Measurements from ENCODE around the gene STARD5. TPM values are rescaled to one million over a fixed set of nuclear protein-coding genes. Genes with fewer than 3 reads are reported as not detected.

Gene STARD5
- total and polyA plus RNA-seq, 2 of the 8 experiments (the other 6 are each of a cell fraction or from before 2014, with no cell fraction given), result 5.5 to 10.4 TPM

- 87% methylated on average over 5 of the region's 5 CpGs; no CpG with 5 or more reads in 1 of the 2 experiments for WGBS, 2 experiments (ENCODE audit: extremely low coverage in 1 of 2, insufficient coverage in 1 of 2, insufficient read length in 1 of 2, insufficient replicate concordance in 2 of 2, low coverage in 1 of 2, low lambda C conversion rate in 2 of 2, missing lambda C conversion rate in 1 of 2)
- CTCF ChIA-PET (ENCODE audit: partially characterized antibody), result interaction anchor here (0.6 to 2.3 kb wide), 7 partner anchors 8 to 304 kb away, joined by 3 to 10 read pairs (median 5); no protein-coding TSS in a partner anchor
- H3K9ac ChIP-seq (replicated peaks in 1 of 4; ENCODE audit: extremely low read depth in 1 of 4, low read depth in 3 of 4, low read length in 3 of 4), result no peak overlapping the region
- no peak overlapping the region for H2AFZ ChIP-seq (ENCODE audit: low read length)
- H2BK12ac ChIP-seq (ENCODE audit: low read depth, low read length), result no peak overlapping the region
- DNase-seq (ENCODE audit: low read depth in 1 of 2, low spot score in 2 of 2) (no peak), FAIRE-seq (no peak)
- H3K27ac ChIP-seq (ENCODE audit: low read depth, low read length), result no peak overlapping the region
- H3K27me3 ChIP-seq (replicated peaks in 1 of 4; ENCODE audit: control insufficient read depth in 3 of 4, extremely low read depth in 1 of 4, insufficient read depth in 3 of 4, low read length in 3 of 4), result no peaks in the 10 kb centered on the region
- TF ChIP-seq EZH2 (IDR thresholded peaks at IDR 0.05; ENCODE audit: low read depth, low read length, severe bottlenecking) (no peak), CBX5 (IDR thresholded peaks at IDR 0.05; ENCODE audit: low read depth, low read length) (no peak), GTF2F1 (IDR thresholded peaks at IDR 0.05; ENCODE audit: borderline replicate concordance, low read depth, low read length) (no peak), SIX5 (IDR thresholded peaks at IDR 0.05; ENCODE audit: low read depth, low read length) (no peak), YY1 (IDR thresholded peaks at IDR 0.05; ENCODE audit: low read depth, low read length) (no peak)
- no peak overlapping the region for H3K23ac ChIP-seq (ENCODE audit: insufficient read length)
- H4K20me1 ChIP-seq (replicated peaks in 1 of 2; ENCODE audit: control insufficient read depth in 1 of 2, insufficient read depth in 2 of 2, low read length in 2 of 2), result no peaks in the 10 kb centered on the region
- peak overlapping the region; percentile 13; the same call in 1 of the 2 replicates for H3K18ac ChIP-seq (ENCODE audit: extremely low read depth, low read length)
- no peak overlapping the region for H4K91ac ChIP-seq (replicated peaks; ENCODE audit: insufficient read length, low read length)
- H2BK5ac ChIP-seq (ENCODE audit: low read depth, low read length), result no peak overlapping the region
- no peaks in the 10 kb centered on the region for H3K79me1 ChIP-seq (ENCODE audit: low read depth, low read length)
- no peak overlapping the region for H2BK15ac ChIP-seq (ENCODE audit: low read length)
- H3K4ac ChIP-seq (replicated peaks; ENCODE audit: insufficient read length, low read depth, low read length), result no peak overlapping the region
- H3K56ac ChIP-seq (replicated peaks; ENCODE audit: insufficient read length, low read depth, low read length), result no peak overlapping the region
- no peak overlapping the region for H3K4me2 ChIP-seq (ENCODE audit: insufficient read depth in 1 of 2, low read depth in 2 of 2, low read length in 2 of 2)
- no peaks in the 10 kb centered on the region for H3K79me2 ChIP-seq (ENCODE audit: control insufficient read depth in 1 of 2, insufficient read depth in 2 of 2, low read length in 2 of 2)
- no peak overlapping the region for H2BK20ac ChIP-seq (ENCODE audit: low read length)
- H2BK120ac ChIP-seq (replicated peaks; ENCODE audit: low read depth, low read length), result no peak overlapping the region
- no peaks in the 10 kb centered on the region for H3K9me3 ChIP-seq (ENCODE audit: insufficient read depth in 2 of 2, low read depth in 1 of 2, low read length in 1 of 2)
- H4K5ac ChIP-seq (ENCODE audit: insufficient read length, low read depth, low read length), result no peak overlapping the region
- H3K4me1 ChIP-seq (replicated peaks in 1 of 4; ENCODE audit: control insufficient read depth in 3 of 4, insufficient read depth in 4 of 4, low read length in 3 of 4), result peaks cover 6 to 18% (median 12%) of the 10 kb centered on the region in 4 experiments
- POLR2A ChIA-PET (ENCODE audit: partially characterized antibody), result interaction anchor here (1.3 kb wide), 1 partner anchor 22 kb away, joined by 3 read pairs; the partner anchor contains the start of gene STARD5
- H3K23me2 ChIP-seq (ENCODE audit: low read depth, low read length), result no peaks in the 10 kb centered on the region
- H2AK5ac ChIP-seq (ENCODE audit: low read depth, low read length), result peak overlapping the region; percentile 10; the same call in 1 of the 2 replicates
- H4K8ac ChIP-seq (ENCODE audit: extremely low read depth, insufficient read depth, low read length), result no peak overlapping the region
- H3K36me3 ChIP-seq (ENCODE audit: control insufficient read depth in 2 of 4, insufficient read depth in 4 of 4, low read length in 3 of 4), result no peaks in the 10 kb centered on the region; a peak in 1 of 8 replicates
- no peak overlapping the region for H3K4me3 ChIP-seq (ENCODE audit: extremely low read depth in 1 of 4, insufficient read depth in 2 of 4, low read depth in 3 of 4, low read length in 4 of 4)
- H3K14ac ChIP-seq (ENCODE audit: insufficient read length), result no peak overlapping the region
Observed at GRCh38 chr15:81301815-81302399, 22.0 kb downstream of the STARD5 start.

All from H1 (cell line).